T47D (cell line): ENCODE measurements around the gene CTTN.

Experiments
- DNase-seq, 2 experiments: peaks; one replicate each; pipeline versions ENCODE4 v3.0.0 to v3.0.0-alpha.2; 2011 to 2012; ENCODE audit warnings: low read depth in 1 of 2, low spot score in 1 of 2
- JUND ChIP-seq: IDR thresholded peaks from 2 replicates; pipeline ENCODE4 v1.6.1; 2012; ENCODE audit warnings: low read depth
- in situ Hi-C: cut with HindIII; loops from 2 replicates; pipeline ENCODE4 v1.10.0; 2016; ENCODE audit warnings: low sequenced_read_pairs, low pct_unique_long_range_greater_than_20kb

Gene CTTN

GRCh38 chr11:70429724-70430521 is 31.6 kb downstream of the CTTN start:
- DNase-seq = no peak
- in situ Hi-C loops = no loop called here
- TF ChIP-seq JUND = no peak

GRCh38 chr11:70430671-70431574 is 32.6 kb downstream of the CTTN start:
- no peak for TF ChIP-seq JUND
- in situ Hi-C loops = no loop called here
- DNase-seq = no peak

GRCh38 chr11:70431611-70432010 is 33.3 kb downstream of the CTTN start:
- TF ChIP-seq JUND = no peak
- no peak for DNase-seq
- in situ Hi-C loops = no loop called here

- TF ChIP-seq JUND = no peak
- no peak for DNase-seq
- in situ Hi-C loops = no loop called here
Observed at GRCh38 chr11:70432065-70432464, 33.7 kb downstream of the CTTN start.

- no peak for DNase-seq
- in situ Hi-C loops = no loop called here
- TF ChIP-seq JUND = no peak
Observed at GRCh38 chr11:70432580-70432979, 34.3 kb downstream of the CTTN start.

- in situ Hi-C loops = no loop called here
- TF ChIP-seq JUND = no peak
- DNase-seq = no peak
Observed at GRCh38 chr11:70433038-70433437, 34.7 kb downstream of the CTTN start.

- no peak for DNase-seq
- TF ChIP-seq JUND = no peak
- in situ Hi-C loops = no loop called here
Observed at GRCh38 chr11:70433526-70433925, 35.2 kb downstream of the CTTN start.

- no peak for DNase-seq
- TF ChIP-seq JUND = no peak
- in situ Hi-C loops = no loop called here
Observed at GRCh38 chr11:70433966-70434812, 35.9 kb downstream of the CTTN start.

GRCh38 chr11:70434813-70435278 is 36.5 kb downstream of the CTTN start:
- DNase-seq = no peak
- in situ Hi-C loops = no loop called here
- no peak for TF ChIP-seq JUND

- TF ChIP-seq JUND = no peak
- no peak for DNase-seq
- in situ Hi-C loops = no loop called here
Observed at GRCh38 chr11:70435361-70435760, 37.0 kb downstream of the CTTN start.

- in situ Hi-C loops = no loop called here
- DNase-seq = no peak
- TF ChIP-seq JUND = no peak
Observed at GRCh38 chr11:70435765-70436500, 37.6 kb downstream of the CTTN start.

- in situ Hi-C loops = no loop called here
- no peak for TF ChIP-seq JUND
- DNase-seq = no peak
Observed at GRCh38 chr11:70436501-70436860, 38.2 kb downstream of the CTTN start.
